Measurements from ENCODE around the gene PLXNB2.

DNA sequence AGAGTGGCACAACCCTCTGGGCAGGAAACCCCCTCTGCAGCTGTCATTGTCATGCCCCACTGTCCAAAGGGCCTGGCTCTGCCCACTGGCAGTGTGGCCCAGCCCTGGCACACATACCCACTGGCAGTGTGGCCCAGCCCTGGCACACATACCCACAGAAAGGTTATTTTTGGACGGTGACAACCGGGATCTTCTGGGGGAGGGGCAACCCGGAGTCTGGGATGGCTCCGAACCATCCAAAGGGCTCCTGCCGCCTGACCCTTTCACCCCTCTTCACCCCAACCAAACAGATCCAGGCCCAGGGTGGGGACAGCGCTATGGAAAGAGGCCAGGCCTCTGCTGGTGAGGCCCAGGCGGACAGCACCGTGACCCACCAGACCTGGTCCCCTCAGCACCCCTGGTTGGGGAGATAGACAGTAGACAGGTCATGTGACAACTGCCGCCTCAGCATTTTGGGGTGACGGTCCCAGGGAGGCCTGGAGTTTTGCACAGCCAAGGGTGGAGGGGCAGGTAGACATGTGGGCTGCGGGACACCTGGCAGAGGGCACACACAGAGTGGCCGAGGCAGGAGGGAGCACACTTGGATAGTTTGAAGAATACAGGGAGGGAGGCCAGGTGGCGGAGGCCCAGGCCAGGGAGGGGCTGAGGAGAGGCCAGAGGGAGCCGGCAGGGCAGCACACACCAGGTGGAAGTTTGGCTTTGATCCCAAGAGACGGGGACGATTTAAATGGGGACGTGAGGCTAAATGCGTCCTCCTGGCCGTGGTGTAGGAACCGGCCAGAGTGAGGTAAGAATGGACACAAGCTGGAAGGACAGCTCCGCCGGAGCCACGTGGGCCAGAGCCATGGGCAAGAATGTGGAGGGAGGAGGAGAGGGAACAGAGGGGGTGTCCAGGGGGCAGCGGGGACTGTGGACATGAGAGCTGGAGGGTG is 48.8 kb downstream of the PLXNB2 start:
- TF ChIP-seq, protein P1, sequence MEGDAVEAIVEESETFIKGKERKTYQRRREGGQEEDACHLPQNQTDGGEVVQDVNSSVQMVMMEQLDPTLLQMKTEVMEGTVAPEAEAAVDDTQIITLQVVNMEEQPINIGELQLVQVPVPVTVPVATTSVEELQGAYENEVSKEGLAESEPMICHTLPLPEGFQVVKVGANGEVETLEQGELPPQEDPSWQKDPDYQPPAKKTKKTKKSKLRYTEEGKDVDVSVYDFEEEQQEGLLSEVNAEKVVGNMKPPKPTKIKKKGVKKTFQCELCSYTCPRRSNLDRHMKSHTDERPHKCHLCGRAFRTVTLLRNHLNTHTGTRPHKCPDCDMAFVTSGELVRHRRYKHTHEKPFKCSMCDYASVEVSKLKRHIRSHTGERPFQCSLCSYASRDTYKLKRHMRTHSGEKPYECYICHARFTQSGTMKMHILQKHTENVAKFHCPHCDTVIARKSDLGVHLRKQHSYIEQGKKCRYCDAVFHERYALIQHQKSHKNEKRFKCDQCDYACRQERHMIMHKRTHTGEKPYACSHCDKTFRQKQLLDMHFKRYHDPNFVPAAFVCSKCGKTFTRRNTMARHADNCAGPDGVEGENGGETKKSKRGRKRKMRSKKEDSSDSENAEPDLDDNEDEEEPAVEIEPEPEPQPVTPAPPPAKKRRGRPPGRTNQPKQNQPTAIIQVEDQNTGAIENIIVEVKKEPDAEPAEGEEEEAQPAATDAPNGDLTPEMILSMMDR (IDR thresholded peaks at IDR 0.05), result no peak
- TF ChIP-seq, protein P2, sequence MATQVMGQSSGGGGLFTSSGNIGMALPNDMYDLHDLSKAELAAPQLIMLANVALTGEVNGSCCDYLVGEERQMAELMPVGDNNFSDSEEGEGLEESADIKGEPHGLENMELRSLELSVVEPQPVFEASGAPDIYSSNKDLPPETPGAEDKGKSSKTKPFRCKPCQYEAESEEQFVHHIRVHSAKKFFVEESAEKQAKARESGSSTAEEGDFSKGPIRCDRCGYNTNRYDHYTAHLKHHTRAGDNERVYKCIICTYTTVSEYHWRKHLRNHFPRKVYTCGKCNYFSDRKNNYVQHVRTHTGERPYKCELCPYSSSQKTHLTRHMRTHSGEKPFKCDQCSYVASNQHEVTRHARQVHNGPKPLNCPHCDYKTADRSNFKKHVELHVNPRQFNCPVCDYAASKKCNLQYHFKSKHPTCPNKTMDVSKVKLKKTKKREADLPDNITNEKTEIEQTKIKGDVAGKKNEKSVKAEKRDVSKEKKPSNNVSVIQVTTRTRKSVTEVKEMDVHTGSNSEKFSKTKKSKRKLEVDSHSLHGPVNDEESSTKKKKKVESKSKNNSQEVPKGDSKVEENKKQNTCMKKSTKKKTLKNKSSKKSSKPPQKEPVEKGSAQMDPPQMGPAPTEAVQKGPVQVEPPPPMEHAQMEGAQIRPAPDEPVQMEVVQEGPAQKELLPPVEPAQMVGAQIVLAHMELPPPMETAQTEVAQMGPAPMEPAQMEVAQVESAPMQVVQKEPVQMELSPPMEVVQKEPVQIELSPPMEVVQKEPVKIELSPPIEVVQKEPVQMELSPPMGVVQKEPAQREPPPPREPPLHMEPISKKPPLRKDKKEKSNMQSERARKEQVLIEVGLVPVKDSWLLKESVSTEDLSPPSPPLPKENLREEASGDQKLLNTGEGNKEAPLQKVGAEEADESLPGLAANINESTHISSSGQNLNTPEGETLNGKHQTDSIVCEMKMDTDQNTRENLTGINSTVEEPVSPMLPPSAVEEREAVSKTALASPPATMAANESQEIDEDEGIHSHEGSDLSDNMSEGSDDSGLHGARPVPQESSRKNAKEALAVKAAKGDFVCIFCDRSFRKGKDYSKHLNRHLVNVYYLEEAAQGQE (IDR thresholded peaks at IDR 0.05; ENCODE audit: insufficient read depth in 1 of 2, low read depth in 2 of 2, low read length in 1 of 2), result no peak
- TF ChIP-seq TCF7L2 (IDR thresholded peaks at IDR 0.05; ENCODE audit: low read depth, low read length), result no peak

Measured in Panc1 (cell line).